Daoy (cell line): ENCODE results near the gene NELFB. TPM values are rescaled to one million over a fixed set of nuclear protein-coding genes. Genes with fewer than 3 reads are reported as not detected.
"Not testable (repeated sequence)": the region's sequence is repeated elsewhere in the genome, so short reads cannot be mapped to it uniquely, and the experiment has no call there.

ENCODE experiments used
- DNase-seq: peaks from one replicate; pipeline ENCODE4 v3.0.0-alpha.2; 2015; ENCODE audit warnings: low read depth
- total RNA-seq: library from RNA; depleted of rRNA; stranded (reverse); fragments of >200 nt; shearing (Covaris generic); gene quantifications from 2 replicates; pipeline ENCODE4 v1.2.3, GENCODE V29; 2014

Gene NELFB
- total RNA-seq, 1 experiment from 2014 or later, result 74.7 TPM

DNA sequence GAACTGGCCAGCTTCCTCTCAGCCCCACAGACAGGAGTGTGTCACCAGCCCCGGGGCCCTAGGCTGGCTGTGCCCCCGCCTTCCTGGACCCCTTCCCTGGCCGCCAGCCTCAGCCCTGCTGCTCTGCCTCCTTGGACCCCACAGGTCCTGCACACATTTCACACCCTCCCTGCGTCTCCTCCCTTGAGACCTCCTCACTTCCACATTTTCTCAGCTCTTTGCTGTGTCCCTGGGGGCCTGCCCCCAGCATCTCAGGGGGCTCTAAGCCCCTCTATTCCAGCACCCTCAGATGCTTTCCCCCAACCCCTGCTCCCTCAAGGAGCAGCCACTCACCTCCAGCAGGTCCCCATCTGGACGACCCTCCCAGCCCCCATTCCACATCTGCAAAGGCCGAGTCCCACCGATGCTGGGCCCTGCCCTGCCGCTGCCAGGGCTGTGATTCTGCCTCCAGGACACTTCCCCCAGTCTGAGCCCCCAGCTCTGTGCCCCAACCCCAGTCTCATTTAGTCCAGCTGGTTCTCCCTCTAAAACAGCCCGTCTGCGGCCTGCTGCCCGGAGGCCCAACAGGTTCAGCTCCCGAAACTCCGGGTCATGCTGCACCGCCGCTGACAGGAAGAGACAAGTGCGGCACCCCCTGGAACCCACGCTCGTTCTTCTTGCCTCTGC lies 20.2 kb upstream of the NELFB start:
- no peak for DNase-seq

GRCh38 chr9:137235424-137236237 lies 19.5 kb upstream of the NELFB start:
- no peak for DNase-seq

- peak; percentile 91 for DNase-seq
Measured at GRCh38 chr9:137236238-137236935, 18.7 kb upstream of the NELFB start.

GRCh38 chr9:137236936-137237421 lies 18.1 kb upstream of the NELFB start:
- DNase-seq, result no peak

DNA sequence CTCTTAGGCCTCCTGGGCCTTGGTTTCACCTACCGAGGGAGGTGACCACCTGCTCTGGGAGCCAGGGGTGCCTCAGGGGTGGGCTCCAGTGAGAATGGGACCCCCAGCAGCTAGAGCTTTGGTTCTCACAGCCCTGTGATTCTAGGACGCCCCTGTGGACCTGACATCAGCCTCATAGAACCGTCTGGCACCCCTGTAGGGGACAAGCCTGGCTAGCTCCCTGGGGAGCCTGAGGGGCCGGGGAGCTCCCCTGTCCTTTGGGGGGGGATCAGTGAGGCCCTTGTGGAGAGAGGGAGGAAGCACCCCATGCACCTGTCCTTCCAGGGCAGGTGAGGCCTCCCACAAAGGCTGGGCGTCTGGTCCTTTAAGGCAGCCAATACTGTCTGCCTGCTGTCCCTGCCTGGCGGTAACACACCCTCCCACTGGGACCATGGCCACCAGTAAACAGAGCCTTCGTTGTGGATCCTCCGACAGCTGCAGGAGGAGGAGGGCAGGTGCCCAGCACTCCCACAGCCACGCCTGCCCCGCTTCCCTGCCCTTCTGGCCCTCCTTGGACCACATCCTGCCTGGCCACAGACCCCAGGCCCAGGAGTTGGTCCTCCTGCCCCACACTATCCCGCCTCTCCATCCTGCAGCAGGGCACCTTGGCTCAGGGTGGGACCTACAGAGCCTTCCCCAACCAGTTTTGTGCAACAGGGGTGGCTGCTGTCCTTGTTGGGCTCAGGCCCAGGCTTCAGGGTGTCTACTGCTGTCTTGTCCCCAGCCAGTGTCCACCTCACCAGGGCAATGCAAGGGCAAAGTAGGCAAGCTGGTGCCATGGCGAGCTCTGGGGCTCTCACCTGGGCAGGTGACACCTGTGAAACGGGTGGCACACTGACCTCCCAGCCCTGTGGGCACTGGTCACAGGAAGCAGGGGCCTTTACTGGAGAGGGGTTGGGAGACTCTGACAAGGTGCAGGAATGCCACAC lies 17.1 kb upstream of the NELFB start:
- no peak for DNase-seq

GRCh38 chr9:137239541-137240200 lies 15.5 kb upstream of the NELFB start:
- DNase-seq, result not testable (repeated sequence)

- DNase-seq, result peak; percentile 86
Measured at GRCh38 chr9:137240318-137240840, 14.7 kb upstream of the NELFB start.

- DNase-seq, result peak; percentile 100
Measured at GRCh38 chr9:137240841-137241489, 14.2 kb upstream of the NELFB start, which contains the start of gene TUBB4B. TUBB4B (plus strand) TSS chr9:137241287; CDS start chr9:137241361, 74 bp downstream.

DNA sequence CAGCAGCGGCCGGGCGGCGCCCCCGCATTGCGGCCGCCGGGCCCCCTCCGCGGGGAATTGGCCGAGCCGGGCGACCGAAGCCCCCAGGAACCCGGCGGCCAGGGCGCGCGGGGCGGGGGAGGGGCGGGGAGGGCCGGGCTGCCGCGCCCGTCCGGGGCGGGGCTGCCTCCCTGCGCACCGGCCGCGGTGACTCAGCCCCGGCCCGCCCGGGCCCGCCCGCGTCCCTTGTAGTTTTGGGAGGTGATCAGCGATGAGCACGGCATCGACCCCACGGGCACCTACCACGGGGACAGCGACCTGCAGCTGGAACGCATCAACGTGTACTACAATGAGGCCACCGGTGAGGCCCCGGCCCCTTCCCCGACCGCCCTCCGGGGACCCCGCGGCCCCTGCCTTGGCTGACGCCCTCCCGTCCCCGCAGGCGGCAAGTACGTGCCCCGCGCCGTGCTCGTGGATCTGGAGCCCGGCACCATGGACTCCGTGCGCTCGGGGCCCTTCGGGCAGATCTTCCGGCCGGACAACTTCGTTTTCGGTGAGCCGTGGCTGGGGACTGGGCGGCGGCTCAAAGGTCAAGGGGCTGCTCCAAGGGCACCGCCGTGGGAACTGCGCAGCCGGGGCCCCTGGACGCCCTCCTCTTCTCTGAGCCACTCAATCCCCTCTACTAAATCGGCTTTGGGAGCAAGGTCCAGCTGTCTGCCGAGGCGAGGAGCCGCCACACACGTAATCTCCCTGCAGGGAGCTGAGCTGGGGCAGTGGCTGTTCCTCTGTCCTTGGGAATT lies 13.4 kb upstream of the NELFB start:
- peak; percentile 78 for DNase-seq

DNA sequence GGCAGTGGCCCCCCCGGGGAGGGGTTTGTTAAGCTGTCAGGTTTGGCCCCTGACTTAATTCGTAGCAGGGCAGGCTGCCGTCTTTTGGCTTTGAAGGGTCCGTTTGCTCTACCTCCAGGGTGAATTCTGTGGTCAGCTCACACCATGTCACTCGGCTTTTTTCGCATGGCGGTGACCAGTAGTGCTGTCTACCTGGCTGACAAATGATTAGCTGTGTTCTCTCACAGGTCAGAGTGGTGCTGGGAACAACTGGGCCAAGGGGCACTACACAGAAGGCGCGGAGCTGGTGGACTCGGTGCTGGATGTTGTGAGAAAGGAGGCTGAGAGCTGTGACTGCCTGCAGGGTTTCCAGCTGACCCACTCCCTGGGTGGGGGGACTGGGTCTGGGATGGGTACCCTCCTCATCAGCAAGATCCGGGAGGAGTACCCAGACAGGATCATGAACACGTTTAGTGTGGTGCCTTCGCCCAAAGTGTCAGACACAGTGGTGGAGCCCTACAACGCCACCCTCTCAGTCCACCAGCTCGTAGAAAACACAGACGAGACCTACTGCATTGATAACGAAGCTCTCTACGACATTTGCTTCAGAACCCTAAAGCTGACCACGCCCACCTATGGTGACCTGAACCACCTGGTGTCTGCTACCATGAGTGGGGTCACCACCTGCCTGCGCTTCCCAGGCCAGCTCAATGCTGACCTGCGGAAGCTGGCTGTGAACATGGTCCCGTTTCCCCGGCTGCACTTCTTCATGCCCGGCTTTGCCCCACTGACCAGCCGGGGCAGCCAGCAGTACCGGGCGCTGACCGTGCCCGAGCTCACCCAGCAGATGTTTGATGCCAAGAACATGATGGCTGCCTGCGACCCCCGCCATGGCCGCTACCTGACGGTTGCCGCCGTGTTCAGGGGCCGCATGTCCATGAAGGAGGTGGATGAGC lies 12.6 kb upstream of the NELFB start:
- no peak for DNase-seq

DNA sequence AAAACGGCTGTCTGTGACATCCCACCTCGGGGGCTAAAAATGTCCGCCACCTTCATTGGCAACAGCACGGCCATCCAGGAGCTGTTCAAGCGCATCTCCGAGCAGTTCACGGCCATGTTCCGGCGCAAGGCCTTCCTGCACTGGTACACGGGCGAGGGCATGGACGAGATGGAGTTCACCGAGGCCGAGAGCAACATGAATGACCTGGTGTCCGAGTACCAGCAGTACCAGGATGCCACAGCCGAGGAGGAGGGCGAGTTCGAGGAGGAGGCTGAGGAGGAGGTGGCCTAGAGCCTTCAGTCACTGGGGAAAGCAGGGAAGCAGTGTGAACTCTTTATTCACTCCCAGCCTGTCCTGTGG lies 11.9 kb upstream of the NELFB start:
- DNase-seq, result not testable (repeated sequence)

GRCh38 chr9:137243626-137244485 lies 11.3 kb upstream of the NELFB start:
- no peak for DNase-seq

GRCh38 chr9:137244486-137245449 lies 10.4 kb upstream of the NELFB start:
- no peak for DNase-seq

GRCh38 chr9:137245450-137246421 lies 9.4 kb upstream of the NELFB start:
- no peak for DNase-seq
